CD4-positive, alpha-beta T cell (primary cell): ENCODE data around the gene RGS14. TPM values are rescaled to one million over a fixed set of nuclear protein-coding genes. Genes with fewer than 3 reads are reported as not detected.

Experiments
- ATAC-seq: fragments of 200-7000 bp; cut with Tn5 transposase; one replicate; pipeline ENCODE4 v1.10.0; 2022; ENCODE audit warnings: mild to moderate bottlenecking; ENCODE audit not compliant: poor library complexity
- CTCF ChIA-PET: fragments of 350-600 bp; sonication (Branson Sonifier 250); formaldehyde crosslinking; loops from one replicate; lab custom pipeline; 2021; ENCODE audit warnings: antibody characterized with exemption, inconsistent platforms; lab: Charles Lee
- POLR2A ChIA-PET: fragments of 350-600 bp; sonication (Branson Sonifier 250); formaldehyde crosslinking; loops from one replicate; lab custom pipeline; 2021; ENCODE audit warnings: antibody characterized with exemption, inconsistent platforms; lab: Charles Lee
- DNase-seq, 14 experiments: peaks; one replicate each; pipeline ENCODE4 v3.0.0-alpha.2; 2013 to 2020; ENCODE audit warnings: mixed read lengths in 2 of 14
- H3K27ac ChIP-seq, 2 donors: one replicate each; pipeline versions ENCODE4 v1.5.1 to v1.7.0; 2013; ENCODE audit warnings: low read length in 2 of 2, low read depth in 1 of 2, mild to moderate bottlenecking in 1 of 2
- H3K27me3 ChIP-seq, 2 experiments: 1 replicate in 1 of 2; 2 replicates in 1 of 2; pipeline versions ENCODE4 v1.6.1 to v1.7.0; 2013; ENCODE audit warnings: low read length in 2 of 2, control low read depth in 1 of 2, mild to moderate bottlenecking in 1 of 2, moderate library complexity in 1 of 2; ENCODE audit not compliant: insufficient read depth in 2 of 2, control insufficient read depth in 1 of 2
- H3K36me3 ChIP-seq: one replicate; pipeline ENCODE4 v1.6.1; 2013; ENCODE audit warnings: low read length, control low read depth; ENCODE audit not compliant: insufficient read depth
- H3K4me1 ChIP-seq: one replicate; pipeline ENCODE4 v1.6.1; 2013; ENCODE audit warnings: low read length, control low read depth; ENCODE audit not compliant: insufficient read depth
- H3K4me3 ChIP-seq: one replicate; pipeline ENCODE4 v1.5.1; 2013; ENCODE audit warnings: mild to moderate bottlenecking, low read length, moderate library complexity
- H3K9me3 ChIP-seq, 2 experiments: 1 replicate in 1 of 2; 2 replicates in 1 of 2; pipeline versions ENCODE4 v1.6.1 to v1.7.0; 2013; ENCODE audit warnings: low read length in 2 of 2, mild to moderate bottlenecking in 2 of 2, control low read depth in 1 of 2, moderate library complexity in 1 of 2; ENCODE audit not compliant: control insufficient read depth in 1 of 2, insufficient read depth in 1 of 2
- H3K27ac Mint-ChIP-seq: one replicate; pipeline ENCODE4 v1.8.0; 2020; ENCODE audit warnings: mixed read lengths
- H3K27me3 Mint-ChIP-seq: one replicate; pipeline ENCODE4 v1.8.0; 2021; ENCODE audit warnings: mixed read lengths
- H3K36me3 Mint-ChIP-seq: one replicate; pipeline ENCODE4 v1.8.0; 2021; ENCODE audit warnings: low read depth, mixed read lengths
- H3K4me1 Mint-ChIP-seq: one replicate; pipeline ENCODE4 v1.8.0; 2021; ENCODE audit warnings: low read depth, mixed read lengths
- H3K4me3 Mint-ChIP-seq: one replicate; pipeline ENCODE4 v1.8.0; 2020; ENCODE audit warnings: mild to moderate bottlenecking, mixed read lengths
- H3K9me3 Mint-ChIP-seq: one replicate; pipeline ENCODE4 v1.8.0; 2020; ENCODE audit warnings: mixed read lengths
- CTCF ChIP-seq: fragments of 200-600 bp; IDR thresholded peaks from one replicate; pipeline ENCODE4 v1.8.0; 2022; ENCODE audit warnings: antibody characterized with exemption, mild to moderate bottlenecking
- intact Hi-C, 2 experiments: fragments of 100-400 bp; cut with DNase I in 1 of 2; cut with micrococcal nuclease in 1 of 2; formaldehyde crosslinking; loops; one replicate each; pipeline versions ENCODE4 v1.15.1 to v1.9.0; 2023 to 2025; cut with DNase I, micrococcal nuclease
- total RNA-seq, 174 experiments: library from RNA in 2 of 174; stranded (reverse) in 2 of 174; gene quantifications; one replicate each; pipeline ENCODE4 v1.2.3 and lab custom pipeline; 2021 to 2026

RGS14 gene
- total RNA-seq, 2 experiments from 2014 or later, result 34.7 to 35.3 TPM

GRCh38 chr5:177371120-177372033 is 13.7 kb downstream of the RGS14 start:
- intact Hi-C loops, result loop anchor here in 1 of 2 experiments (2.0 kb wide), 1 partner anchor 31 kb away; no protein-coding TSS in a partner anchor
- H3K4me1 ChIP-seq, result peaks cover 81% of the 10 kb centered on the region
- H3K9me3 Mint-ChIP-seq, result no peaks in the 10 kb centered on the region
- CTCF ChIA-PET, result interaction anchor here (1.0 to 6.2 kb wide), 15 partner anchors 7 to 84 kb away, joined by 3 to 60 read pairs (median 4); partner anchors contain the start of genes LMAN2 and RGS14
- peak overlapping the region; percentile 62 to 73 for H3K27ac ChIP-seq
- H3K27ac Mint-ChIP-seq, result peak overlapping the region; percentile 56
- TF ChIP-seq CTCF, result no peak
- peaks cover 71% of the 10 kb centered on the region for H3K4me1 Mint-ChIP-seq
- ATAC-seq (no peak), DNase-seq (peak in 1 of 14 experiments; percentile 36)
- peaks cover 62% of the 10 kb centered on the region for H3K36me3 Mint-ChIP-seq
- H3K4me3 Mint-ChIP-seq, result peak overlapping the region; percentile 82
- no peaks in the 10 kb centered on the region for H3K27me3 ChIP-seq
- POLR2A ChIA-PET, result interaction anchor here (0.6 to 6.4 kb wide), 14 partner anchors 11 to 84 kb away, joined by 3 to 51 read pairs (median 12); partner anchors contain the start of genes GRK6, LMAN2 and RGS14
- H3K36me3 ChIP-seq, result peaks cover 68% of the 10 kb centered on the region
- no peaks in the 10 kb centered on the region for H3K27me3 Mint-ChIP-seq
- H3K4me3 ChIP-seq, result peak overlapping the region; percentile 48
- no peaks in the 10 kb centered on the region for H3K9me3 ChIP-seq

GRCh38 chr5:177372034-177372896 is 14.5 kb downstream of the RGS14 start:
- ChIA-PET CTCF (interaction anchor here (1.1 to 6.2 kb wide), 6 partner anchors 11 to 83 kb away, joined by 3 to 60 read pairs (median 6); no protein-coding TSS in a partner anchor), POLR2A (interaction anchor here (0.6 to 6.4 kb wide), 16 partner anchors 8 to 83 kb away, joined by 3 to 51 read pairs (median 6); partner anchors contain the start of genes GRK6, LMAN2 and RGS14)
- peak; percentile 59 for ATAC-seq
- peak overlapping the region; percentile 82 for H3K4me3 Mint-ChIP-seq
- Histone ChIP-seq H3K36me3 (peaks cover 60% of the 10 kb centered on the region), H3K4me1 (peaks cover 89% of the 10 kb centered on the region), H3K9me3 (no peaks in the 10 kb centered on the region), H3K27ac (peak overlapping the region; percentile 62 to 73), H3K4me3 (peak overlapping the region; percentile 11), H3K27me3 (no peaks in the 10 kb centered on the region)
- intact Hi-C loops, result no loop called here
- H3K36me3 Mint-ChIP-seq, result peaks cover 56% of the 10 kb centered on the region
- no peaks in the 10 kb centered on the region for H3K9me3 Mint-ChIP-seq
- H3K27me3 Mint-ChIP-seq, result no peaks in the 10 kb centered on the region
- DNase-seq, result peak in 11 of 14 experiments; percentile 24 to 75 (median 50)
- TF ChIP-seq CTCF, result no peak
- H3K4me1 Mint-ChIP-seq, result peaks cover 71% of the 10 kb centered on the region
- H3K27ac Mint-ChIP-seq, result peak overlapping the region; percentile 56

- intact Hi-C loops, result no loop called here
- H3K4me3 Mint-ChIP-seq, result peak overlapping the region; percentile 82
- peak overlapping the region; percentile 62 to 73 for H3K27ac ChIP-seq
- DNase-seq (peak in 3 of 14 experiments; percentile 29 to 66 (median 48)), ATAC-seq (peak; percentile 28)
- H3K27ac Mint-ChIP-seq, result peak overlapping the region; percentile 56
- CTCF ChIA-PET, result interaction anchor here (1.1 to 6.2 kb wide), 5 partner anchors 12 to 82 kb away, joined by 3 to 60 read pairs (median 6); no protein-coding TSS in a partner anchor
- H3K36me3 Mint-ChIP-seq, result peaks cover 55% of the 10 kb centered on the region
- no peaks in the 10 kb centered on the region for H3K9me3 Mint-ChIP-seq
- H3K36me3 ChIP-seq, result peaks cover 53% of the 10 kb centered on the region
- POLR2A ChIA-PET, result interaction anchor here (0.8 to 6.4 kb wide), 13 partner anchors 9 to 82 kb away, joined by 3 to 51 read pairs (median 11); partner anchors contain the start of genes GRK6, LMAN2 and RGS14
- H3K4me3 ChIP-seq, result peak overlapping the region; percentile 11
- peaks cover 96% of the 10 kb centered on the region for H3K4me1 ChIP-seq
- no peaks in the 10 kb centered on the region for H3K27me3 ChIP-seq
- H3K9me3 ChIP-seq, result no peaks in the 10 kb centered on the region
- H3K4me1 Mint-ChIP-seq, result peaks cover 71% of the 10 kb centered on the region
- no peaks in the 10 kb centered on the region for H3K27me3 Mint-ChIP-seq
- no peak for TF ChIP-seq CTCF
These were observed 15.2 kb downstream of the RGS14 start for GRCh38 chr5:177372910-177373309.
